Lower leg skin (tissue), 3 donors: ENCODE measurements around the gene DOCK1.

Source experiments
- POLR2A ChIP-seq, 2 donors: fragments of 450-650 bp; IDR thresholded peaks; one replicate each; pipeline ENCODE4 v1.6.1; 2016 to 2017; ENCODE audit warnings: antibody characterized with exemption in 2 of 2, mild to moderate bottlenecking in 1 of 2, moderate library complexity in 1 of 2
- TF ChIP-seq, protein P1 (sequence below), 3 donors: fragments of 450-650 bp; IDR thresholded peaks; one replicate each; pipeline ENCODE4 v1.5.1; 2016; ENCODE audit warnings: antibody characterized with exemption in 3 of 3, mild to moderate bottlenecking in 3 of 3, moderate library complexity in 2 of 3

DNA sequence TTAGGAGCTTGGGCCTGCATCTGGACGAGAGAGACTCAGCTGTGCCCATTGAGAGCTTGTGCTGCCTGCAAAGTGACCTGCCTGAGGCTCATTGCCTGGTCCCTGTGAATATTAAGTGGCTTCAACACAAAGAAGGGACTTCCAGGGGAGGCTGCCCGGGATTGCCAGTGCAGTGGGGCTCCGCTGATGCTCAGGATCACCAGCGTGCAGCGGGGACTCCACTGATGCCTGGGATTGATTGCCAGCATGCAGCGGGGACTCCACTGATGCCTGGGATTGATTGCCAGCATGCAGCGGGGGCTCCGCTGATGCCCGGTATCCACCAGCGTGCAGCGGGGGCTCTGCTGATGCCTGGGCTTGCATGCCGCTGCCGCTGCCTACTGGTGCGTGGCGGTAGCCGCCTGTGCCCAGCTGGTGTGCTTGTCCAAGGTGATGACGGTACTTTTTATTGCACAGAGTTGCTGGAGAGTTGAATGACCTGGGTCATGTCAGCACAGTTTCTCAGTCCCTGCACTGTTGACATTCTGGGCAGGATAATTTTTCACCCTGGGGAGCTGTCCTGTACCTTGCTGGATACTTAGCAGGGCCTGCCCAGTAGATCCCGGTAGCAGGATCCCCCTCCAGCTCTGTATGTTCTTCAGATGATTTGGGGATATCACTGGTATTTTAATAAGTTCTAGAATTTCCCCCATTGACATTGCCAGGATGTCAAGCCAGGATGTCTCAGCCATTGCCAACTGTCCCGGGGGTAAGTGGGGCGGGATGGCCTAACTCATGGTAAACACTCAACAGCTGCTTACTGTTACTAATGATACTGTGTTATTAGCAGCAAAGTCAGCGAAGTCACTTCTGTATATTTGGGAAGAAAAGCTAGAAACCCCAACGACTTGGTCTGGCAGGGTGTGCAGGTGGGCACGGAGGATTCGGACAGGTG, 13.0 kb downstream of the DOCK1 start:
- TF ChIP-seq, protein P1, sequence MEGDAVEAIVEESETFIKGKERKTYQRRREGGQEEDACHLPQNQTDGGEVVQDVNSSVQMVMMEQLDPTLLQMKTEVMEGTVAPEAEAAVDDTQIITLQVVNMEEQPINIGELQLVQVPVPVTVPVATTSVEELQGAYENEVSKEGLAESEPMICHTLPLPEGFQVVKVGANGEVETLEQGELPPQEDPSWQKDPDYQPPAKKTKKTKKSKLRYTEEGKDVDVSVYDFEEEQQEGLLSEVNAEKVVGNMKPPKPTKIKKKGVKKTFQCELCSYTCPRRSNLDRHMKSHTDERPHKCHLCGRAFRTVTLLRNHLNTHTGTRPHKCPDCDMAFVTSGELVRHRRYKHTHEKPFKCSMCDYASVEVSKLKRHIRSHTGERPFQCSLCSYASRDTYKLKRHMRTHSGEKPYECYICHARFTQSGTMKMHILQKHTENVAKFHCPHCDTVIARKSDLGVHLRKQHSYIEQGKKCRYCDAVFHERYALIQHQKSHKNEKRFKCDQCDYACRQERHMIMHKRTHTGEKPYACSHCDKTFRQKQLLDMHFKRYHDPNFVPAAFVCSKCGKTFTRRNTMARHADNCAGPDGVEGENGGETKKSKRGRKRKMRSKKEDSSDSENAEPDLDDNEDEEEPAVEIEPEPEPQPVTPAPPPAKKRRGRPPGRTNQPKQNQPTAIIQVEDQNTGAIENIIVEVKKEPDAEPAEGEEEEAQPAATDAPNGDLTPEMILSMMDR (IDR thresholded peaks at IDR 0.05): no peak
- no peak for TF ChIP-seq POLR2A (IDR thresholded peaks at IDR 0.05)
